Measurements from ENCODE around the gene ALS2. TPM values are rescaled to one million over a fixed set of nuclear protein-coding genes. Genes with fewer than 3 reads are reported as not detected.

Gene ALS2
- polyA plus RNA-seq (2013) = 53.6 TPM

- ChIA-PET POLR2A (interaction anchor here (0.6 kb wide), 3 partner anchors 13 to 410 kb away, joined by 4 to 6 read pairs (median 5); no protein-coding TSS in a partner anchor), CTCF (interaction anchor here (0.7 to 1.8 kb wide), 6 partner anchors 9 to 398 kb away, joined by 3 to 6 read pairs (median 3); no protein-coding TSS in a partner anchor)
- peak; percentile 95 to 98 (median 97) for DNase-seq
- peaks cover 7 to 75% (median 51%) of the 10 kb centered on the region in 4 experiments for H3K4me1 ChIP-seq (ENCODE audit: control extremely low read depth in 1 of 4, control insufficient read depth in 4 of 4, insufficient read depth in 4 of 4, low read length in 3 of 4)
- peak within 1 kb of the TSS; percentile 82 to 99 (median 91) for H3K4me3 ChIP-seq (ENCODE audit: control insufficient read depth in 1 of 7, extremely low read depth in 1 of 7, insufficient read depth in 4 of 7, low read depth in 2 of 7, low read length in 6 of 7)
- no peaks in the 10 kb centered on the region for H3K36me3 ChIP-seq (ENCODE audit: control insufficient read depth in 4 of 4, insufficient read depth in 4 of 4, low read length in 3 of 4)
- no peaks in the 10 kb centered on the region for H3K27me3 ChIP-seq (replicated peaks in 2 of 5; ENCODE audit: control insufficient read depth in 4 of 5, insufficient read depth in 5 of 5, low read length in 4 of 5)
- H3K9me3 ChIP-seq (ENCODE audit: control extremely low read depth in 1 of 5, control insufficient read depth in 4 of 5, insufficient read depth in 2 of 5, low read depth in 1 of 5, low read length in 4 of 5) = no peaks in the 10 kb centered on the region
- peak within 1 kb of the TSS; percentile 85 to 92 for H3K27ac ChIP-seq (ENCODE audit: insufficient read depth in 1 of 2, low read depth in 1 of 2, low read length in 2 of 2, poor library complexity in 1 of 2, severe bottlenecking in 2 of 2)
- WGBS (ENCODE audit: insufficient coverage) = under 1% methylated on average over 50 of the region's 60 CpGs
Observed at GRCh38 chr2:201780674-201781493, at the start of gene ALS2. Gene ALS2 (minus strand): TSS chr2:201780933. CDS start chr2:201768885, 12,048 bp downstream.

- no peak for DNase-seq
- H3K27me3 ChIP-seq (replicated peaks in 2 of 5; ENCODE audit: control insufficient read depth in 4 of 5, insufficient read depth in 5 of 5, low read length in 4 of 5) = no peaks in the 10 kb centered on the region
- no peak overlapping the region for H3K4me3 ChIP-seq (ENCODE audit: control insufficient read depth in 1 of 7, extremely low read depth in 1 of 7, insufficient read depth in 4 of 7, low read depth in 2 of 7, low read length in 6 of 7)
- H3K27ac ChIP-seq (ENCODE audit: insufficient read depth in 1 of 2, low read depth in 1 of 2, low read length in 2 of 2, poor library complexity in 1 of 2, severe bottlenecking in 2 of 2) = no peak overlapping the region
- peaks cover 0 to 4% (median 0%) of the 10 kb centered on the region in 4 experiments for H3K4me1 ChIP-seq (ENCODE audit: control extremely low read depth in 1 of 4, control insufficient read depth in 4 of 4, insufficient read depth in 4 of 4, low read length in 3 of 4)
- H3K36me3 ChIP-seq (ENCODE audit: control insufficient read depth in 4 of 4, insufficient read depth in 4 of 4, low read length in 3 of 4) = no peaks in the 10 kb centered on the region
- CTCF ChIA-PET = interaction anchor here (1.3 kb wide), 1 partner anchor 32 kb away, joined by 3 read pairs; no protein-coding TSS in a partner anchor
- POLR2A ChIA-PET = no interaction called here
- 100% methylated on average over 2 of the region's 2 CpGs for WGBS (ENCODE audit: insufficient coverage)
- no peaks in the 10 kb centered on the region for H3K9me3 ChIP-seq (ENCODE audit: control extremely low read depth in 1 of 5, control insufficient read depth in 4 of 5, insufficient read depth in 2 of 5, low read depth in 1 of 5, low read length in 4 of 5)
Observed at GRCh38 chr2:201828220-201828619, 47.5 kb upstream of the ALS2 start.

DNA sequence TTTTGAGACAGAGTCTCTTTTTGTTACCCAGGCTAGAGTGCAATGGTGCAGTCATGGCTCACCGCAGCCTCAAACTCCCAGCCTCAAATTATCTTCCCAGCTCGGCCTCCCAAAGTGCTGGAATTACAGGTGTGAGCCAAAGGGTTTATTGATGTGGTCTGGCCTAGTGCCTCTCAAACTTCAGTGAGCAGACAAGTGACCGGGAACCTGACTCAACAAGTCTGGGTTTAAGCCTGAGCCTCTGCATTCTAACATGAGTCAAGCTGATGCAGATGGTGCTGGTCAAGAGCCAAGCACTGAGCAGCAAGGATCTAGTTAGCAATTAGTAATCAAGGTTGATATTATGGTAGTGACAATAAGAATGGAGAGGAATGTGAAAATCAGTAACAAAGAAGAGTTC is 46.9 kb upstream of the ALS2 start:
- H3K4me1 ChIP-seq (ENCODE audit: control extremely low read depth in 1 of 4, control insufficient read depth in 4 of 4, insufficient read depth in 4 of 4, low read length in 3 of 4) = peaks cover 0 to 4% (median 0%) of the 10 kb centered on the region in 4 experiments
- H3K9me3 ChIP-seq (ENCODE audit: control extremely low read depth in 1 of 5, control insufficient read depth in 4 of 5, insufficient read depth in 2 of 5, low read depth in 1 of 5, low read length in 4 of 5) = no peaks in the 10 kb centered on the region
- no peak overlapping the region for H3K27ac ChIP-seq (ENCODE audit: insufficient read depth in 1 of 2, low read depth in 1 of 2, low read length in 2 of 2, poor library complexity in 1 of 2, severe bottlenecking in 2 of 2)
- 100% methylated on average over 1 of the region's 3 CpGs for WGBS (ENCODE audit: insufficient coverage)
- H3K4me3 ChIP-seq (ENCODE audit: control insufficient read depth in 1 of 7, extremely low read depth in 1 of 7, insufficient read depth in 4 of 7, low read depth in 2 of 7, low read length in 6 of 7) = no peak overlapping the region
- H3K27me3 ChIP-seq (replicated peaks in 2 of 5; ENCODE audit: control insufficient read depth in 4 of 5, insufficient read depth in 5 of 5, low read length in 4 of 5) = no peaks in the 10 kb centered on the region
- no peak for DNase-seq
- no peaks in the 10 kb centered on the region for H3K36me3 ChIP-seq (ENCODE audit: control insufficient read depth in 4 of 4, insufficient read depth in 4 of 4, low read length in 3 of 4)
- ChIA-PET POLR2A (interaction anchor here (0.6 kb wide), 1 partner anchor 550 kb away, joined by 3 read pairs; no protein-coding TSS in a partner anchor), CTCF (interaction anchor here (1.3 kb wide), 1 partner anchor 33 kb away, joined by 3 read pairs; no protein-coding TSS in a partner anchor)

GRCh38 chr2:201824212-201824611 is 43.5 kb upstream of the ALS2 start:
- DNase-seq = no peak
- Histone ChIP-seq H3K4me1 (ENCODE audit: control extremely low read depth in 1 of 4, control insufficient read depth in 4 of 4, insufficient read depth in 4 of 4, low read length in 3 of 4) (no peaks in the 10 kb centered on the region), H3K27me3 (replicated peaks in 2 of 5; ENCODE audit: control insufficient read depth in 4 of 5, insufficient read depth in 5 of 5, low read length in 4 of 5) (no peaks in the 10 kb centered on the region), H3K4me3 (ENCODE audit: control insufficient read depth in 1 of 7, extremely low read depth in 1 of 7, insufficient read depth in 4 of 7, low read depth in 2 of 7, low read length in 6 of 7) (no peak overlapping the region), H3K36me3 (ENCODE audit: control insufficient read depth in 4 of 4, insufficient read depth in 4 of 4, low read length in 3 of 4) (no peaks in the 10 kb centered on the region), H3K27ac (ENCODE audit: insufficient read depth in 1 of 2, low read depth in 1 of 2, low read length in 2 of 2, poor library complexity in 1 of 2, severe bottlenecking in 2 of 2) (no peak overlapping the region), H3K9me3 (ENCODE audit: control extremely low read depth in 1 of 5, control insufficient read depth in 4 of 5, insufficient read depth in 2 of 5, low read depth in 1 of 5, low read length in 4 of 5) (no peaks in the 10 kb centered on the region)
- no CpG with 5 or more reads among the region's 1 CpG for WGBS (ENCODE audit: insufficient coverage)
- ChIA-PET POLR2A (no interaction called here), CTCF (interaction anchor here (1.5 kb wide), 1 partner anchor 12 kb away, joined by 3 read pairs; no protein-coding TSS in a partner anchor)

GRCh38 chr2:201821080-201821479 is 40.3 kb upstream of the ALS2 start:
- H3K36me3 ChIP-seq (ENCODE audit: control insufficient read depth in 4 of 4, insufficient read depth in 4 of 4, low read length in 3 of 4) = no peaks in the 10 kb centered on the region
- no peak for DNase-seq
- H3K27ac ChIP-seq (ENCODE audit: insufficient read depth in 1 of 2, low read depth in 1 of 2, low read length in 2 of 2, poor library complexity in 1 of 2, severe bottlenecking in 2 of 2) = no peak overlapping the region
- ChIA-PET POLR2A (no interaction called here), CTCF (no interaction called here)
- peaks cover 0 to 6% (median 0%) of the 10 kb centered on the region in 5 experiments for H3K9me3 ChIP-seq (ENCODE audit: control extremely low read depth in 1 of 5, control insufficient read depth in 4 of 5, insufficient read depth in 2 of 5, low read depth in 1 of 5, low read length in 4 of 5)
- H3K27me3 ChIP-seq (replicated peaks in 2 of 5; ENCODE audit: control insufficient read depth in 4 of 5, insufficient read depth in 5 of 5, low read length in 4 of 5) = no peaks in the 10 kb centered on the region
- no peak overlapping the region for H3K4me3 ChIP-seq (ENCODE audit: control insufficient read depth in 1 of 7, extremely low read depth in 1 of 7, insufficient read depth in 4 of 7, low read depth in 2 of 7, low read length in 6 of 7)
- no peaks in the 10 kb centered on the region for H3K4me1 ChIP-seq (ENCODE audit: control extremely low read depth in 1 of 4, control insufficient read depth in 4 of 4, insufficient read depth in 4 of 4, low read length in 3 of 4)
- 86% methylated on average over 4 of the region's 5 CpGs for WGBS (ENCODE audit: insufficient coverage)

DNA sequence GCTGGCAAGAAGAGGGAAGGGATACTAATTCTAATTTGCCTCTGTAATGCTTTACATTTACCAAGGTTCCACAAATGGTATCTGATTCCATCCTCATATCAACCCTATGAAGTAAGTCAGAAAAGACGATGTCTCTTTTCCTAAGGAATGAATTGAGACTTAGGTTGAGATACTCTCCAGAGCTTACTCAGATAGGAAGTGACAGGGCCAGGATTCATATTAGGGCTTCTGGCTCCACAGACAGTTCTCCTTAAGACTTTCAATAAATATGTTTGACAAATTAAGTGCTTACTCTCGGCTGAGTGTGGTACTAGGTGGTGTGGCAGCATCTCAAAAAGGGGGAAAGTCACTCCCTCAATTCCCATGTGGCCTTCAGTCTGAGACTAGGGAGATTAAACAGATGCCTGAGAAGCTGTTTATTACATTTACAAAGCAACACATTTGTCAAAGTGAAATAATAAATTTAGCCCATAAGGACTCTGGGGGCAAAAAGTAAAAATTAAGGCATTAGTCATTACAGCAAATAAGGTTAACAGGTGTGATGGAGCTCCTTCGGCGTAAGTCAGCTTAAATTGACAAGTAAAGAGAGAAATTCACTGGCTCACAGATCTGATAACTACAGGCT is 39.8 kb upstream of the ALS2 start:
- H3K4me3 ChIP-seq (ENCODE audit: control insufficient read depth in 1 of 7, extremely low read depth in 1 of 7, insufficient read depth in 4 of 7, low read depth in 2 of 7, low read length in 6 of 7) = no peak overlapping the region
- WGBS (ENCODE audit: insufficient coverage) = 100% methylated on average over 3 of the region's 4 CpGs
- no peak for DNase-seq
- no peaks in the 10 kb centered on the region for H3K4me1 ChIP-seq (ENCODE audit: control extremely low read depth in 1 of 4, control insufficient read depth in 4 of 4, insufficient read depth in 4 of 4, low read length in 3 of 4)
- no peak overlapping the region for H3K27ac ChIP-seq (ENCODE audit: insufficient read depth in 1 of 2, low read depth in 1 of 2, low read length in 2 of 2, poor library complexity in 1 of 2, severe bottlenecking in 2 of 2)
- CTCF ChIA-PET = no interaction called here
- POLR2A ChIA-PET = no interaction called here
- no peaks in the 10 kb centered on the region for H3K36me3 ChIP-seq (ENCODE audit: control insufficient read depth in 4 of 4, insufficient read depth in 4 of 4, low read length in 3 of 4)
- peaks cover 0 to 6% (median 0%) of the 10 kb centered on the region in 5 experiments for H3K9me3 ChIP-seq (ENCODE audit: control extremely low read depth in 1 of 5, control insufficient read depth in 4 of 5, insufficient read depth in 2 of 5, low read depth in 1 of 5, low read length in 4 of 5)
- no peaks in the 10 kb centered on the region for H3K27me3 ChIP-seq (replicated peaks in 2 of 5; ENCODE audit: control insufficient read depth in 4 of 5, insufficient read depth in 5 of 5, low read length in 4 of 5)

All from common myeloid progenitor, CD34-positive (primary cell).